Measurements from ENCODE around the gene SLC35E2B.
A peak's percentile ranks its signal among the peaks of the same experiment; 100 is the strongest.
"Not testable (repeated sequence)": the region's sequence is repeated elsewhere in the genome, so short reads cannot be mapped to it uniquely, and the experiment has no call there.

SLC35E2B gene

GRCh38 chr1:1677718-1678580 lies 14.6 kb downstream of the SLC35E2B start:
- peak; percentile 13 to 44 (median 13) for DNase-seq (ENCODE audit: low read depth in 2 of 3, low spot score in 2 of 3)

GRCh38 chr1:1676087-1676486 lies 16.5 kb downstream of the SLC35E2B start:
- DNase-seq (ENCODE audit: low read depth in 2 of 3, low spot score in 2 of 3) = not testable (repeated sequence)

DNA sequence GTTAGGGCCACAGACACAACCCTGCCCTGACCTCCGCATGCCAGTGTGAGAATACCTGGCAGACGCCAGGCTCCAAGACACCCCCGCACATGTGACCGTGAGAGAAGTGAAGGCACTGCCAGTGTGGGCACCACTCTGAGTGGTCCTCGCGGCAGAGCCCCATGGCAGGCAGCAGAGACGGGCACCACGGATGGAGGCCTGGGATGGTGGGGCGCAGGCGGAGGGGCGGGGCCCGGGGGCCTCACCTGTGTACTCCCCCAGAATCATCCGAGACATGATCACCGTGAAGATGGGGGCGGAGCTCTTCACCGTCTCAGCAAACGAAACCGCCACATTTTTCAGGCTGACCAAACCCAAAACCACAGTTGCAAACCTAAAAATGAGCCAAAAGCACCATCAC lies 17.4 kb downstream of the SLC35E2B start:
- DNase-seq (ENCODE audit: low read depth in 2 of 3, low spot score in 2 of 3) = not testable (repeated sequence)

DNA sequence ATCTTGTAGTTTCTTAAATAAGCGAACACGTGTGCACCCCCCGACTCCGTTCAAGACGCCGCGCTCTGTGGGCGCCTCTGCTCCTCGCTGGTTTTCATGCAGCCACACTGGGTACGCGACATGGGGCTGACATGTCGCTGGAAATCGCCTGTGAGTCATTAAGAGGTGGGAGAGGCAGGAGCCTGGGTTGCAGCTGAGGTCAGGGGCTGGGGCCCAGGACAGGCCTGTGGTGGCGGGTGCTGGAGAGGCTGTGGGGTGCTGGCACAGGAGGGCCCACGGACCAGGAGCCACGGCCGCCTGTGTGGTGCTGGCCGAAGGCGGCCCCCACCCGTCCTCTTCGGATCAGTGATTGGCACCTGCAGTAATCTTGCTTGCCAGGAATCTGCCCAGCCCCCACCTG lies 17.8 kb downstream of the SLC35E2B start:
- DNase-seq (ENCODE audit: low read depth in 2 of 3, low spot score in 2 of 3) = not testable (repeated sequence)

- no peak for DNase-seq (ENCODE audit: low read depth in 2 of 3, low spot score in 2 of 3)
Measured at GRCh38 chr1:1672181-1672965, 20.2 kb downstream of the SLC35E2B start.

- no peak for DNase-seq (ENCODE audit: low read depth in 2 of 3, low spot score in 2 of 3)
Measured at GRCh38 chr1:1671365-1672119, 21.1 kb downstream of the SLC35E2B start.

GRCh38 chr1:1670866-1671265 lies 21.7 kb downstream of the SLC35E2B start:
- DNase-seq (ENCODE audit: low read depth in 2 of 3, low spot score in 2 of 3) = no peak

DNA sequence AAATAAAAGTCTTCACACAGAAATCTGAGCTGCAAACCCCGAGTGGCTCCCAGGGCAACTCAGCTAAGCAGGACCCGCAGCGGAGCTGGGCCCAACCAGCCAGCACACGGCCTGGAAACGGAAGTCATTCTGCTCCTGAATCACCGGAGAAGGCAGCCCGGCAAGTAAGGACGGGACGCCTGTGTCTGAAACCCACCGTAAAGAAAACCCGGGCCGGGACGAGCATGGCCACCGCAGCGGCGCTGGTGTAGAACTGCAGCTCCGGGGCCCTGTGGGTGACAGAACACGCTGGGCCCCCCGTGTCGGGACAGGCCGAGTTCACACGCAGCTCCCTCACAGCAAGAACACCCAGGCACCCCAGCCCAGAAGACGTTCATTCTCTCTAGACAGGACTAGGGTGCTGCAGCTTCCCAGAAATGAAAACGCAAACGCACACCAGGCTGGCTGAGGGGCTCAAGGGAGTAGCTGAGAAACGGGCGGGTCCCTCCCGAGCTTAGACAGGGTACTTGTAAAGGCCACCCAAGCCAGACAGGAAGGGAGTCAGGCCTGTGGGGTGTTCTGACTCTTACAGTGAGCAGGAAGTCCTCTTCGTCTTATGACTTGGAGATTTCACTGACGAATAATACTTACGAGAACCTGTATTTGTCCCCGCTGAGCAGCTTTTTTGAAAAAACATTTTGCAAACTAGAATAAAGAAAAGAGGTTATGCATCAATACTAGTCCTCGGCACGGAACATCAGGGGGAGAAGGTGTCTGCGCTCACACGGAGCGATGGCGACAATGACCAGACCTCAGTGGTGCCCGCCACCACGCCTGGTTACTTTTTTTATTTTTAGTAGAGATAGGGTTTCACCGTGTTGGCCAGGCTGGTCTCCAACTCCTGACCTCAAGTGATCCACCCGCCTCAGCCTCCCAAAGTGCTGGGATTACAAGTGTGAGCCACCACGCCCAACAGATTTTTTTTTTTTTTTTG lies 22.8 kb downstream of the SLC35E2B start:
- no peak for DNase-seq (ENCODE audit: low read depth in 2 of 3, low spot score in 2 of 3)

DNA sequence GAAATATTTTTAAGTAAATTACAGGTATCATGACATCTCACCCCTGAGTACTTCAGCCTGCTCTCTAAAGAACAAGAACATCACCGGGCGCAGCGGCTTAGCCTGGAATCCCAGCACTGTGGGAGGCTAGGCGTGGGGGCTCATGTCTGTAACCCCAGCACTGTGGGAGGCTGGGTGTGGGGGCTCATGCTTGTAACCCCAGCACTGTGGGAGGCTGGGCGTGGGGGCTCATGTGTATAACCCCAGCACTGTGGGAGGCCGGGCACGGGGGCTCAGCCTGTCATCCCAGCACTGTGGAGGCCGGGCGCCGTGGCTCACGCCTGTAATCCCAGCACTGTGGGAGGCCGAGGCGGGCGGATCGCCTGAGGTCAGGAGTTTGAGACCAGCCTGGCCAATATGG lies 26.1 kb downstream of the SLC35E2B start:
- DNase-seq (ENCODE audit: low read depth in 2 of 3, low spot score in 2 of 3) = no peak

GRCh38 chr1:1665815-1666251 lies 26.8 kb downstream of the SLC35E2B start:
- DNase-seq (ENCODE audit: low read depth in 2 of 3, low spot score in 2 of 3) = peak in 1 of 3 experiments; percentile 18

- DNase-seq (ENCODE audit: low read depth in 2 of 3, low spot score in 2 of 3) = no peak
Measured at GRCh38 chr1:1664941-1665814, 27.4 kb downstream of the SLC35E2B start.

- not testable (repeated sequence) for DNase-seq (ENCODE audit: low read depth in 2 of 3, low spot score in 2 of 3)
Measured at GRCh38 chr1:1664318-1664717, 28.3 kb downstream of the SLC35E2B start.

GRCh38 chr1:1662830-1663560 lies 29.6 kb downstream of the SLC35E2B start:
- DNase-seq (ENCODE audit: low read depth in 2 of 3, low spot score in 2 of 3) = not testable (repeated sequence)

GRCh38 chr1:1662392-1662791 lies 30.2 kb downstream of the SLC35E2B start:
- not testable (repeated sequence) for DNase-seq (ENCODE audit: low read depth in 2 of 3, low spot score in 2 of 3)

DNA sequence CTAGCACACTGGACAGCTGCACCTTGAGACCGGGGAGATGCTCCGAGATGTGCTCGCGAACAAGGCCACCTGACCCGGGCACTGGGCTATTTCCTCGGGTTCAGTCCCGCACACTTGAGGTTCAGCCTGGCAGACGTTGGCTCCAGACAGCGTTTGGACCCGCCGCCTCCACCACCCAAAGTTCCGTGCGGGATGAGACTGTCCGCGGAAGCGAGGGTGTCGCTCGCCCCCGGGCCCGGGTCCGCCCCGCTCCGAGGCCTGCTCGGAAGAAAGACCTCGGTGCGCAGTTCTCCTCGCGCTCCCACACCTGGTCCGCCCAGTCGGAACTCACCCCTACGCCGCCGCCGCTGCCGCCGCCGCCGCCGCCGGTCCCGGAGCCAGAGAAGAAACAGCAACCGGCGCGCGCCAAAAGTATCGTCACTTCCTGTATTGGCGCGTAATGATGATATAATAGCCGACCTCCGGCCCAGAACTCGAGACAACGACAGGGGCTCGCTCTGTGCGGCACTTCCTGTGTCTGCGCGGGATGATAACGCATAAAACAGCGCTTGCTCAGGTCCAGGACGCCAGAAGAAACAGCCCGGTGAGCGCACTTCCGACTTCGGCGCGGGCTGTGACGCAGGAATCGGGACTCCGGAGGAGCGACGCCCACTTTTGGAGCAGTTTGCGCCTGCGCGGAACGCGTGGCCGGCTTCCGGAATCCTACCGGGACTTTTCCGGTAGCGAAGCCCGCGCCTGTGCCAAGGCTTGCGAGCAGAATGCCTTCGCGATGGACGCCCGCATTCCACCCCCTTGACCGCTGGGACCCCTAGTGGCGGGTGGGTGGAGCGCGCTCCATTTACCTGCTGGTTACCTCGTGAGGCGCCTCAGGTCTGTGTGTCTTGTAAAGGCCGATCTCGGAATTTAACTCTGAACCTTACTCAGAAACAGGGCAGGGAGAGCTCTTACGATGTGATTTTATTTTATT lies 33.7 kb downstream of the SLC35E2B start, which contains the start of gene CDK11B:
Gene CDK11B (minus strand): TSS at position 422 of the 967 bp plus-strand sequence. CDS start 1,519 bp downstream, outside the sequence.
- peak; percentile 76 to 98 (median 93) for DNase-seq (ENCODE audit: low read depth in 2 of 3, low spot score in 2 of 3)

DNA sequence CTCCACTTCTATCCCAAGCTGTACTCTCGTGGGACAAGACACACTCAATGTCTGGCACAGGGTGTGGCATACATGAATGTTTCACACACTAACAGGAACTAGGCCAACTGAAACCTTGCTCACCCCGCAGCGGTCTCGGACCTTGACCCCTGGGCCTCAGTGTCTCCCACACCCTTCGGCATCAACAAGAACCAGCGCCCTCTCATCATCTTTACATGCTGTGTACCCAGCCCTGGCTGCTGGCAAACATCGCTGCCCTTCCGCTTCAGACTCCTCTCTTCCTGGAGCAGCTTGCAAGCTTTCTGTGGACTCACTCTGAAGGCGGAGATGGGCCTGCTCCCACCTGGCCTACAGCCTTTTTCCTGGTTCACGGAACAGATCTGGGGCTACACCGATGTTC lies 44.3 kb downstream of the SLC35E2B start:
- not testable (repeated sequence) for DNase-seq (ENCODE audit: low read depth in 2 of 3, low spot score in 2 of 3)
